ENCODE data around the gene FLAD1. TPM values are rescaled to one million over a fixed set of nuclear protein-coding genes. Genes with fewer than 3 reads are reported as not detected.

Gene FLAD1
- total and polyA plus RNA-seq, 12 donors, result 21.6 to 65.5 (median 30.8) TPM

DNA sequence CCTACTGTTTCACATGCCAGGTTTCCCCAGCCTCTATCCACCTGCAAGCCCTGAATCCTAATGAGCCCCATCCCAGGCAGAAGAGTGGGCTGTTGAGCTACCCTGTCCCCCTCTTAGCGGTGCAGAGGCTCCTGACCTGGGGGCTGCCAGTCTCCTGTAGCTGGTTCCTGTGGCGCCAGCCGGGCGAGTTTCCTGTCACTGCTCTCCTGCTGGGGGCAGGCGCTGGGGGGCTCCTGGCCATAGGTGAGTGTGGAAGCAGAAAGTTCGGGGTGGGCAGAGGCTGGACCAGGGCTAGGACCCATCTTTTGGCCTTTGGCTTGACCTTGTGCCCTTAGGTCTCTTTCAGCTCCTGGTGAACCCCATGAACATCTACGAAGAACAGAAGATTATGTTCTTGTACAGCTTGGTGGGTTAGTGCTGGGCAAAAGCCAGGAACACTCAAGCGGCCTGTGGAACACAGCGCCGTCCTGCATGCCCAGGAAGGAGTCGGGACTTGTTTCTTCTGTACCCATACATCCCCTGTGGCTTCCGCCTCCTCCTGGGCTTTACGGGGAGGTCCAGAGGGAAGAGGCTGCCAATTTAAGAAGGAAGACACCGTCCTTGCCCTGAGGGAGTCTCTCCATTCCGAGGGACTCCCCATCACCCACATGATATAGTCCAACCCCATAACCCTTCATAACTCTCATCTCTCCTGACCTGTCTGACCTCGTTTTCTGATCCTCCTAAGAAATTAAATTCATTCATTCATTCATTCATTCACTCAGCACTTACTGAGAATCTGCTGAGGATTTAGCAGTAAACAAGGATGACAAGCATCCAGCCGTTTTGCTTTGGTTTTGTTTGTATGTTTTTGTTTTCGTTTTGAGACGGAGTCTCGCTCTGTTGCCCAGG lies 51.4 kb downstream of the FLAD1 start:
- no peaks in the 10 kb centered on the region for H3K4me1 ChIP-seq (replicated peaks in 1 of 2)
- H3K27ac ChIP-seq, result no peak overlapping the region
- DNase-seq, result no peak
- intact Hi-C loops (cut with DNase I), result no loop called here
- H3K36me3 ChIP-seq (replicated peaks in 1 of 2), result no peaks in the 10 kb centered on the region
- WGBS, 4 donors, result 83 to 89% (median 86%) methylated on average over 19 to 20 of the region's 20 CpGs
- no peak overlapping the region for H3K4me3 ChIP-seq
- no peaks in the 10 kb centered on the region for H3K9me3 ChIP-seq (replicated peaks in 1 of 3)
- TF ChIP-seq, protein P1, sequence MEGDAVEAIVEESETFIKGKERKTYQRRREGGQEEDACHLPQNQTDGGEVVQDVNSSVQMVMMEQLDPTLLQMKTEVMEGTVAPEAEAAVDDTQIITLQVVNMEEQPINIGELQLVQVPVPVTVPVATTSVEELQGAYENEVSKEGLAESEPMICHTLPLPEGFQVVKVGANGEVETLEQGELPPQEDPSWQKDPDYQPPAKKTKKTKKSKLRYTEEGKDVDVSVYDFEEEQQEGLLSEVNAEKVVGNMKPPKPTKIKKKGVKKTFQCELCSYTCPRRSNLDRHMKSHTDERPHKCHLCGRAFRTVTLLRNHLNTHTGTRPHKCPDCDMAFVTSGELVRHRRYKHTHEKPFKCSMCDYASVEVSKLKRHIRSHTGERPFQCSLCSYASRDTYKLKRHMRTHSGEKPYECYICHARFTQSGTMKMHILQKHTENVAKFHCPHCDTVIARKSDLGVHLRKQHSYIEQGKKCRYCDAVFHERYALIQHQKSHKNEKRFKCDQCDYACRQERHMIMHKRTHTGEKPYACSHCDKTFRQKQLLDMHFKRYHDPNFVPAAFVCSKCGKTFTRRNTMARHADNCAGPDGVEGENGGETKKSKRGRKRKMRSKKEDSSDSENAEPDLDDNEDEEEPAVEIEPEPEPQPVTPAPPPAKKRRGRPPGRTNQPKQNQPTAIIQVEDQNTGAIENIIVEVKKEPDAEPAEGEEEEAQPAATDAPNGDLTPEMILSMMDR (IDR thresholded peaks at IDR 0.05), result no peak
- no peak for TF ChIP-seq POLR2A (IDR thresholded peaks at IDR 0.05)
- H3K27me3 ChIP-seq, result no peaks in the 10 kb centered on the region

GRCh38 chr1:155035936-155036335 lies 52.8 kb downstream of the FLAD1 start:
- Histone ChIP-seq H3K4me1 (replicated peaks in 1 of 2) (no peaks in the 10 kb centered on the region), H3K4me3 (no peak overlapping the region), H3K36me3 (replicated peaks in 1 of 2) (no peaks in the 10 kb centered on the region), H3K27ac (no peak overlapping the region), H3K9me3 (replicated peaks in 1 of 3) (no peaks in the 10 kb centered on the region), H3K27me3 (no peaks in the 10 kb centered on the region)
- intact Hi-C loops (cut with DNase I), result no loop called here
- DNase-seq, result no peak
- 73 to 83% (median 79%) methylated on average over 2 of the region's 2 CpGs for WGBS, 4 donors
- no peak for TF ChIP-seq POLR2A (IDR thresholded peaks at IDR 0.05)

DNA sequence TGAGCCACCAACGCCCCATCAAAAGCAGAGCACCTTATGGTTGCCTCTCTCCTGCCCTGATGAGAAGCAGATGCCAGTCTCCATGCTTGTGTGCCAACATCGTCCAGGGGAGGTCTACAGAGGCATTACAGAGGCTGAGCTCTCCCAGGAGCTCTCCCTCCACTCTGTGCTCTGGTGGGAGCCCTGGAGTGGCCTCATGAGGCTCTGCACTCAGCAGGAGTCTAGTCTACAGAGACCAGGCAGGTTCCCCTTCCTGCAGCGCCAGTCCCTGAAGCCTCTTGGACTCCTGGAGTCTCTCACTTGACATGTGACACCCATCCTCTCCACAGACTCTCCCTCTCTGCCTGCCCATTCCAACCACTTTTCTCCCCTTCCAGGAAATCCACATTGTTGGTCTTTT lies 53.9 kb downstream of the FLAD1 start:
- Histone ChIP-seq H3K27me3 (no peaks in the 10 kb centered on the region), H3K4me3 (no peak overlapping the region), H3K4me1 (replicated peaks in 1 of 2) (no peaks in the 10 kb centered on the region), H3K36me3 (replicated peaks in 1 of 2) (no peaks in the 10 kb centered on the region), H3K9me3 (replicated peaks in 1 of 3) (no peaks in the 10 kb centered on the region), H3K27ac (no peak overlapping the region)
- DNase-seq, result no peak
- WGBS, 4 donors, result 87 to 94% (median 92%) methylated on average over 3 of the region's 3 CpGs
- TF ChIP-seq POLR2A (IDR thresholded peaks at IDR 0.05), result no peak
- TF ChIP-seq, protein P1 (IDR thresholded peaks at IDR 0.05), result no peak
- intact Hi-C loops (cut with DNase I), result no loop called here

GRCh38 chr1:155037851-155038441 lies 54.8 kb downstream of the FLAD1 start:
- 86 to 93% (median 89%) methylated on average over 6 of the region's 6 CpGs for WGBS, 4 donors
- H3K36me3 ChIP-seq (replicated peaks in 1 of 2), result no peaks in the 10 kb centered on the region
- H3K4me1 ChIP-seq (replicated peaks in 1 of 2), result no peaks in the 10 kb centered on the region
- no peak overlapping the region for H3K4me3 ChIP-seq
- TF ChIP-seq, protein P1 (IDR thresholded peaks at IDR 0.05), result no peak
- intact Hi-C loops (cut with DNase I), result no loop called here
- H3K9me3 ChIP-seq (replicated peaks in 1 of 3), result no peaks in the 10 kb centered on the region
- no peak for DNase-seq
- H3K27ac ChIP-seq, result no peak overlapping the region
- H3K27me3 ChIP-seq, result no peaks in the 10 kb centered on the region

Data from adrenal gland (tissue), 12 donors.